ENCODE data around the gene CAMKMT.

Gene CAMKMT

DNA sequence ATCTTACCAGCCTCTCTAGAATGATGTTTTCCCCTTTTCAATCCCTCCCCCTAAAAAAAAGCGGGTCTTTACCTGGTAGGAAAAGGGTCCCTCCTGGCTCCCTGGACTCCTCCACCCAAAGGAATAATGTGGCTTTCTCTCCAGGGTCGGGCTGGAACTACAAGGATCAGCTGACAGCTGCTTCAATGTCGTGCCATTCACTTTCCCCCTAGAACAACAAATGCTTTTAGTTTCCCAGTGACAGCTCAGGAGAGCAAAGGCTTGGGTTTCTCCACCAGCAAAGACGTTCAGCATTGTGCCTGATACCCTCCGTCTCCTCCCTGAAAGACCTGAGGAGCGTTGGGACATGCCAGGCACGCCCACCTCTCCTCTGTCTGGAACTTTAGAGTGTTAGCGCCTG lies 405.9 kb downstream of the CAMKMT start:
- Histone ChIP-seq H3K18ac (ENCODE audit: low read length) (no peak overlapping the region), H3K9me3 (ENCODE audit: insufficient read depth, low read depth, low read length) (no peaks in the 10 kb centered on the region), H2AFZ (ENCODE audit: insufficient read depth, low read length, poor library complexity) (no peak overlapping the region), H4K12ac (ENCODE audit: low read depth, low read length) (no peak overlapping the region), H3K4me1 (ENCODE audit: control insufficient read depth in 1 of 2, insufficient read depth in 2 of 2, low read length in 2 of 2) (peaks cover 0 to 2% of the 10 kb centered on the region in 2 experiments), H2BK12ac (ENCODE audit: low read length) (no peak overlapping the region), H3K4ac (ENCODE audit: low read depth, low read length) (no peak overlapping the region), H3K79me1 (ENCODE audit: low read length) (no peaks in the 10 kb centered on the region), H2AK5ac (ENCODE audit: low read length) (no peak overlapping the region), H4K91ac (ENCODE audit: low read depth, low read length) (no peak overlapping the region), H3K79me2 (ENCODE audit: control insufficient read depth, insufficient read depth, low read length, poor library complexity) (peaks cover 2% of the 10 kb centered on the region), H3K36me3 (ENCODE audit: control insufficient read depth in 1 of 2, insufficient read depth in 2 of 2, low read length in 2 of 2) (no peaks in the 10 kb centered on the region), H3K4me2 (ENCODE audit: low read length) (no peak overlapping the region), H4K8ac (ENCODE audit: low read depth, low read length) (no peak overlapping the region), H3K23ac (ENCODE audit: low read length) (no peak overlapping the region), H3K9ac (ENCODE audit: low read length) (no peak overlapping the region), H2BK120ac (ENCODE audit: insufficient read depth, low read length, poor library complexity) (no peak overlapping the region), H2BK5ac (ENCODE audit: low read depth, low read length, poor library complexity) (no peak overlapping the region), H3K14ac (ENCODE audit: low read length) (no peak overlapping the region), H3K4me3 (ENCODE audit: low read depth, low read length) (no peak overlapping the region), H3K27ac (ENCODE audit: low read depth, low read length) (no peak overlapping the region), H3K27me3 (ENCODE audit: insufficient read depth, low read length) (peaks cover 17% of the 10 kb centered on the region)
- no CpG with 5 or more reads among the region's 8 CpGs for WGBS (ENCODE audit: extremely low coverage, insufficient coverage, insufficient read length)
- DNase-seq: no peak

DNA sequence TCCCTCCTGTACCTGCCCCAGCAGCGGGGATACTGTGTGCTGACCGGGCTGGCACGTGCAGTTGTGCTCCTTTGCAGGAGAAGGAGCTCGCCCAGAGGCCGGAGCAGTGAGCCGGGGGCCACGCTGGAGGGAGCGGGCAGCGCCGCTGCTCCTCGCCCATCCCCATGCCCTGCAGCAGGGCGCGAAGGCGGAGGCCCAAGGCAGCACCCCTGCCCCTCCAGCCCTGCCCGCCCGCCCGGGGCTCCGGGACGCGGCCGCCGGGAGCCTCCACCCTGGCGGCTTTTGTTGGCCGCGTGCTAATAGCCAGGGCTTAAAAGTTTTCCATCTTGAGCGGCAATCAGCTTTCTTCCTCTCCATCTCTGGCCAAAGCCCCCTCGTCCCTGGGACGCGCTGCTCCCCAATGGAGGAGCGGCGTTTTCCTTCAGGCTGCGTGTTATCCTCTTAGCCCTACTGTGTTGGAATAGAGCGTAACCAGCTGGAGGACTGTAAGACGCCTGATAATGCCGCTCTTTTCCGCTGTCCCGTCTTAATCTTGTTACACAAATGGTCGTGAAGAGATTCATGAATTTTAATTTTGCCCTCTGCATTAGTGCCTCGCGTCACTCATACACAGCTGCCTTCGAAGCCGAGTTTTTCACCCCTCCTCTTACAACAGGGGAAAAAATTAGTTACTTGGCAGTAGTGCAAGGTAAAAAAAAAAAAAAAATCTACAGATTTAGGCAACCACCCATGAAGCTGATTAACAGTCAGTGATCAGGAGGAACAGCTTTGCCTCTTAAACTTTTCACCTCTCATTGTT lies 406.9 kb downstream of the CAMKMT start:
- H3K4me2 ChIP-seq (ENCODE audit: low read length): peak overlapping the region; percentile 51
- DNase-seq: no peak
- peaks cover 0 to 2% of the 10 kb centered on the region in 2 experiments for H3K4me1 ChIP-seq (ENCODE audit: control insufficient read depth in 1 of 2, insufficient read depth in 2 of 2, low read length in 2 of 2)
- no peak overlapping the region for H2AFZ ChIP-seq (ENCODE audit: insufficient read depth, low read length, poor library complexity)
- no peaks in the 10 kb centered on the region for H3K36me3 ChIP-seq (ENCODE audit: control insufficient read depth in 1 of 2, insufficient read depth in 2 of 2, low read length in 2 of 2)
- H2BK12ac ChIP-seq (ENCODE audit: low read length): no peak overlapping the region
- H4K12ac ChIP-seq (ENCODE audit: low read depth, low read length): no peak overlapping the region
- WGBS (ENCODE audit: extremely low coverage, insufficient coverage, insufficient read length): no CpG with 5 or more reads among the region's 42 CpGs
- H2BK120ac ChIP-seq (ENCODE audit: insufficient read depth, low read length, poor library complexity): no peak overlapping the region
- H2BK5ac ChIP-seq (ENCODE audit: low read depth, low read length, poor library complexity): no peak overlapping the region
- H4K8ac ChIP-seq (ENCODE audit: low read depth, low read length): no peak overlapping the region
- H3K4ac ChIP-seq (ENCODE audit: low read depth, low read length): no peak overlapping the region
- H3K4me3 ChIP-seq (ENCODE audit: low read depth, low read length): no peak overlapping the region
- no peak overlapping the region for H3K27ac ChIP-seq (ENCODE audit: low read depth, low read length)
- no peak overlapping the region for H2AK5ac ChIP-seq (ENCODE audit: low read length)
- no peaks in the 10 kb centered on the region for H3K79me1 ChIP-seq (ENCODE audit: low read length)
- H3K23ac ChIP-seq (ENCODE audit: low read length): no peak overlapping the region
- H3K14ac ChIP-seq (ENCODE audit: low read length): no peak overlapping the region
- no peak overlapping the region for H4K91ac ChIP-seq (ENCODE audit: low read depth, low read length)
- H3K9me3 ChIP-seq (ENCODE audit: insufficient read depth, low read depth, low read length): no peaks in the 10 kb centered on the region
- peaks cover 17% of the 10 kb centered on the region for H3K27me3 ChIP-seq (ENCODE audit: insufficient read depth, low read length)
- H3K9ac ChIP-seq (ENCODE audit: low read length): no peak overlapping the region
- no peak overlapping the region for H3K18ac ChIP-seq (ENCODE audit: low read length)
- H3K79me2 ChIP-seq (ENCODE audit: control insufficient read depth, insufficient read depth, low read length, poor library complexity): peaks cover 2% of the 10 kb centered on the region

DNA sequence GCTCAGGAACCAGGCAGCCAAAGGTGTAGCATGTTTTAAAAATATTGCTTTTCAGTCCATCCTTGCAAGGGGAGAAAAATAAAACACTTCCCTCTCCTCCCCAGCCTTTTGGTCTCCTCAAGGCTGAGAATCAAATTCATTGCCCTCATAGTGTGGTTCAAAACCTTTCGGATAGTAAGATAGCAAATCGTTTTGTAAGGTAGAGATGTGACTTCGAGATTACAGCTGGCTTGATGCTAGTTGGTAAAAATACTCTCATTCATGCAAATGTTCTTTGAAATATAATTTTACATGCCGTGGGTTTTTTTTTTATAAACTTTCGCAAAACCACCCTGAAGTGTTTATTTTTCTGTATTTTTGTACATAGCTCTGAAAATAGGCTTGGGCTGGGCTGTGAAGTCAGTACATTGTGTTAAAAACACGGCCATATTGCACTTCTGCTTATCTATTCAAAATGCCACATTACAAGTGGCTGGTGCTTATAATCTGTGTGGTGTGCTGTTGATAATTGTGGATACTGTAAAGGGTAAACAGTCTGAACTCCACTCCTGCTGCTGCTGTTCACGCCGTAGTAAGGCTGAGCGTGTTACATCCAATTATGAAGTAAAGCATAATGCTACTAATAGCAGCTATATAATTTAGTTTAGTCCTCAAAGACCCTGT lies 407.7 kb downstream of the CAMKMT start:
- no peak overlapping the region for H4K91ac ChIP-seq (ENCODE audit: low read depth, low read length)
- no peak overlapping the region for H3K27ac ChIP-seq (ENCODE audit: low read depth, low read length)
- H3K9ac ChIP-seq (ENCODE audit: low read length): no peak overlapping the region
- no peak overlapping the region for H4K8ac ChIP-seq (ENCODE audit: low read depth, low read length)
- H3K9me3 ChIP-seq (ENCODE audit: insufficient read depth, low read depth, low read length): no peaks in the 10 kb centered on the region
- H3K79me1 ChIP-seq (ENCODE audit: low read length): no peaks in the 10 kb centered on the region
- H3K27me3 ChIP-seq (ENCODE audit: insufficient read depth, low read length): peaks cover 17% of the 10 kb centered on the region
- peaks cover 2% of the 10 kb centered on the region for H3K79me2 ChIP-seq (ENCODE audit: control insufficient read depth, insufficient read depth, low read length, poor library complexity)
- H2AK5ac ChIP-seq (ENCODE audit: low read length): no peak overlapping the region
- H2BK12ac ChIP-seq (ENCODE audit: low read length): no peak overlapping the region
- DNase-seq: no peak
- H3K23ac ChIP-seq (ENCODE audit: low read length): no peak overlapping the region
- H3K14ac ChIP-seq (ENCODE audit: low read length): no peak overlapping the region
- H3K18ac ChIP-seq (ENCODE audit: low read length): no peak overlapping the region
- no peak overlapping the region for H2BK120ac ChIP-seq (ENCODE audit: insufficient read depth, low read length, poor library complexity)
- H3K4me1 ChIP-seq (ENCODE audit: control insufficient read depth in 1 of 2, insufficient read depth in 2 of 2, low read length in 2 of 2): peaks cover 0 to 2% of the 10 kb centered on the region in 2 experiments
- no peak overlapping the region for H2BK5ac ChIP-seq (ENCODE audit: low read depth, low read length, poor library complexity)
- no peaks in the 10 kb centered on the region for H3K36me3 ChIP-seq (ENCODE audit: control insufficient read depth in 1 of 2, insufficient read depth in 2 of 2, low read length in 2 of 2)
- no peak overlapping the region for H3K4me2 ChIP-seq (ENCODE audit: low read length)
- H4K12ac ChIP-seq (ENCODE audit: low read depth, low read length): no peak overlapping the region
- no peak overlapping the region for H3K4ac ChIP-seq (ENCODE audit: low read depth, low read length)
- H2AFZ ChIP-seq (ENCODE audit: insufficient read depth, low read length, poor library complexity): no peak overlapping the region
- H3K4me3 ChIP-seq (ENCODE audit: low read depth, low read length): no peak overlapping the region
- no CpG with 5 or more reads among the region's 9 CpGs for WGBS (ENCODE audit: extremely low coverage, insufficient coverage, insufficient read length)

DNA sequence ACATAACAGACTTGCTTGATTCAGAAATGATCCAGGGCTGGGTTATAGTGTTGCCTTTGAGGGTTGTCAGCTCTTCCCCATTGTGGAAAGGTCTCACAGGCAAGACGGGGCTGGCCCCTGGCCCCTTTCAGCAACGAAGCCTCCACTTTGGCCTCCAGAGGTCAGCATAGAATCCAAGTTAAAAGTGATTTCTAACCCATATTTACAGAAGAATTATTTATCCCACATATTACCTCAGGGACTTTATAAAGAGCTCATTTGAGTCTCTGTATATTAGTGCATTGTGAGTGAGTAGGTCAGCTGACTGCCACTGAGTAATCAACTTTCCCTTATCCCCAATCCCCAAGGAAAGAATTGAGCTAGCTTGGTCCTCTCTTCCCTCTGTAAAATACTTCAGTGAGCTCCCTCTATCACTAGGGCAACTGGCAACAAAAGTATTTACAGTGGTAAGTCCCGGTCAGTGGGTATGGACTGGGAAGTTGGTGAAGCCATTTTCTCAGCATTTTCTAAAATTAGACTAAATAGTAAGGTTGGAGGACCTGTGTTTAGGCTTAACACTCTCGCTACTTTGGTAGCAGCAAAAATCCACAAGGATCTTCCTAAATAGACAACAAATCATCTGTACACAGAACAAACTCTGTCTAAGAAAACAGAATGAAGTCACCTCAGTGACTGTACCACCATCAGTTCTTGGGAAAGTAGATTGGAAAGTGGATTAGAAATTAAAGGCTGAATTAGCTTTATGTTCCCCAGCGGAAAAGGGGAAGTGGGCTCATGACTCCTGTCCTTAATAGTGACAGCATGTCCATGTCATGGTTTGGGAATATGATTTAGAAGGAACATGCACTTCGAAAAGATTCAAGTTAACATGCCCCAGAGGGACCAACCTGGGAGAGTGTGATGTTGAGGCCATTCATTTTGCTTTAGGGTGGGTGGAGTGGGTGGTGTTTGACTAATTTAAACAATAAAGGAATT lies 408.8 kb downstream of the CAMKMT start:
- Histone ChIP-seq H3K9ac (ENCODE audit: low read length) (no peak overlapping the region), H4K8ac (ENCODE audit: low read depth, low read length) (no peak overlapping the region), H3K4ac (ENCODE audit: low read depth, low read length) (no peak overlapping the region), H2BK5ac (ENCODE audit: low read depth, low read length, poor library complexity) (no peak overlapping the region), H4K91ac (ENCODE audit: low read depth, low read length) (no peak overlapping the region), H2BK12ac (ENCODE audit: low read length) (no peak overlapping the region), H2AFZ (ENCODE audit: insufficient read depth, low read length, poor library complexity) (no peak overlapping the region), H3K9me3 (ENCODE audit: insufficient read depth, low read depth, low read length) (no peaks in the 10 kb centered on the region), H2BK120ac (ENCODE audit: insufficient read depth, low read length, poor library complexity) (no peak overlapping the region), H3K18ac (ENCODE audit: low read length) (no peak overlapping the region), H3K4me2 (ENCODE audit: low read length) (no peak overlapping the region), H3K79me2 (ENCODE audit: control insufficient read depth, insufficient read depth, low read length, poor library complexity) (peaks cover 2% of the 10 kb centered on the region), H3K4me3 (ENCODE audit: low read depth, low read length) (no peak overlapping the region), H3K4me1 (ENCODE audit: control insufficient read depth in 1 of 2, insufficient read depth in 2 of 2, low read length in 2 of 2) (peaks cover 0 to 2% of the 10 kb centered on the region in 2 experiments), H3K79me1 (ENCODE audit: low read length) (no peaks in the 10 kb centered on the region), H4K12ac (ENCODE audit: low read depth, low read length) (no peak overlapping the region), H3K23ac (ENCODE audit: low read length) (no peak overlapping the region), H3K14ac (ENCODE audit: low read length) (no peak overlapping the region), H2AK5ac (ENCODE audit: low read length) (no peak overlapping the region), H3K27ac (ENCODE audit: low read depth, low read length) (no peak overlapping the region), H3K27me3 (ENCODE audit: insufficient read depth, low read length) (peaks cover 17% of the 10 kb centered on the region), H3K36me3 (ENCODE audit: control insufficient read depth in 1 of 2, insufficient read depth in 2 of 2, low read length in 2 of 2) (no peaks in the 10 kb centered on the region)
- DNase-seq: no peak
- WGBS (ENCODE audit: extremely low coverage, insufficient coverage, insufficient read length): no CpG with 5 or more reads among the region's 6 CpGs

Data from trophoblast cell (in vitro differentiated cells and primary cell).